Measurements from ENCODE around the gene INPP5F. TPM values are rescaled to one million over a fixed set of nuclear protein-coding genes. Genes with fewer than 3 reads are reported as not detected.
A peak's percentile ranks its signal among the peaks of the same experiment; 100 is the strongest.

Gene INPP5F
- total RNA-seq, 1 donor from 2014 or later = 36.8 TPM

DNA sequence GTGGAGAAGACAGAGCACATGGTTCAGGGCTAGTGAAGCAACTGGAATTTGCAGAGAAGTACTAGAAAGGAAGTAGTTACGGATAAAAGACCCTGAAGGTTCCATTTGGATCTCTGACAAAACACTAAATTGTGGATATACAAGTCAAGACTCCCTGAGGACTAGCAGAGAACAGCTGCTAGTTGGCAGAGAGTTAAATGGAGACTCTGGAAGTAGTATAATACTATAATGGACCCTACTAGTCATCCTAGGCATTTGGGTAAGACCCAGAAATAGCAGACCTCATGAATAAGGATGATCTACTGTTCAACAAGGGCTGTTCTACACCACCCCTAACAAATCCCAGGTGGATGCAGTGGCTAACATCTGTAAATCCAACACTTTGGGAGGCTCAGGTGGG lies 127.7 kb downstream of the INPP5F start:
- no peak for TF ChIP-seq CTCF (IDR thresholded peaks at IDR 0.05)
- H3K27me3 Mint-ChIP-seq (ENCODE audit: unreplicated experiment) = no peaks in the 10 kb centered on the region
- DNase-seq (ENCODE audit: extremely low spot score, unreplicated experiment) = no peak
- H3K27ac Mint-ChIP-seq (ENCODE audit: unreplicated experiment) = no peak overlapping the region
- H3K36me3 Mint-ChIP-seq (ENCODE audit: unreplicated experiment) = peaks cover 27% of the 10 kb centered on the region
- H3K9me3 Mint-ChIP-seq (ENCODE audit: unreplicated experiment) = no peaks in the 10 kb centered on the region
- no peak overlapping the region for H3K4me3 Mint-ChIP-seq (ENCODE audit: unreplicated experiment)
- peaks cover 18% of the 10 kb centered on the region for H3K4me1 Mint-ChIP-seq (ENCODE audit: unreplicated experiment)

GRCh38 chr10:119858063-119858462 lies 132.2 kb downstream of the INPP5F start:
- no peak for DNase-seq (ENCODE audit: extremely low spot score, unreplicated experiment)
- H3K27ac Mint-ChIP-seq (ENCODE audit: unreplicated experiment) = no peak overlapping the region
- TF ChIP-seq CTCF (IDR thresholded peaks at IDR 0.05) = no peak
- H3K36me3 Mint-ChIP-seq (ENCODE audit: unreplicated experiment) = peaks cover 14% of the 10 kb centered on the region
- H3K4me3 Mint-ChIP-seq (ENCODE audit: unreplicated experiment) = no peak overlapping the region
- H3K9me3 Mint-ChIP-seq (ENCODE audit: unreplicated experiment) = no peaks in the 10 kb centered on the region
- no peaks in the 10 kb centered on the region for H3K27me3 Mint-ChIP-seq (ENCODE audit: unreplicated experiment)
- H3K4me1 Mint-ChIP-seq (ENCODE audit: unreplicated experiment) = peaks cover 4% of the 10 kb centered on the region

DNA sequence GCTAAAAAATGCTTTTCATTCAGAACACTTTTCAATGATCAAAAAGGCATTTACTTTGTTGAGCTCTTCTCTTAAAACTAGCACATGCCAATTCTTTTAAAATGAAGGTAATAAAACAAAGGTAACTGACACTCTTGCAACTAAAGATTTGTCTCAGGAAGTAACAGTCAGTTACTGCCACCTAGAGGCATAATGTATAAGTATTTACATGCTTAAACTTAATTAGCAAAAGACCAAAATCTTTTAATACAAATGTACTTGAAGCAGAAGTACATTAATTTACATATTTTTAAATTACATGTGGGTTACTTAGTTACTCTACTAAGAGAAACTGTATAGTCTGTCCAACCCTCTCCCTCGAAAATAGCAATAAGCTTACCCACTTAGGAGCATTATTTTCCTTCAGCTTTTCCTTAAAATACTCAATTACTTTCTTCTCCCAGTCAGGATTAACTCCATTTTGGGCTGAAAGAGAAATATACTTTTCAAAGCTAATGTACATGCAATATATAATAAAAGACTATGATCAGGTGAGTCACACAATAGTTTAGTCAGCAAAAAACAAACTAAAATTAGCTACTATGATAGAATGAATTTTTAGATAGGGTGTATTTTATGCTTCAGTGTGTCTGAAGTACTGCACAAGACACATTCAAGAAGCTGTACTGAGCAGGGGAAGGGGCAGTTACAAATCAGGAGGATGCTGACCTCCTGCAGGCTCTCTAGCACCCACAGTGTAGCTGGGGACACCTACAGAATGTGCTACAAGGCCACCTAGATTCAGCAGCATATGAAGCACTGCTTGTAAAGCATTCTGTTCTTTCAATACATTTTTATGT lies 133.8 kb downstream of the INPP5F start:
- Mint-ChIP-seq H3K27me3 (ENCODE audit: unreplicated experiment) (no peaks in the 10 kb centered on the region), H3K27ac (ENCODE audit: unreplicated experiment) (peak overlapping the region; percentile 40), H3K4me3 (ENCODE audit: unreplicated experiment) (no peak overlapping the region), H3K4me1 (ENCODE audit: unreplicated experiment) (peaks cover 4% of the 10 kb centered on the region), H3K9me3 (ENCODE audit: unreplicated experiment) (peaks cover 3% of the 10 kb centered on the region), H3K36me3 (ENCODE audit: unreplicated experiment) (peaks cover 13% of the 10 kb centered on the region)
- TF ChIP-seq CTCF (IDR thresholded peaks at IDR 0.05) = peak; percentile 67
- no peak for DNase-seq (ENCODE audit: extremely low spot score, unreplicated experiment)

DNA sequence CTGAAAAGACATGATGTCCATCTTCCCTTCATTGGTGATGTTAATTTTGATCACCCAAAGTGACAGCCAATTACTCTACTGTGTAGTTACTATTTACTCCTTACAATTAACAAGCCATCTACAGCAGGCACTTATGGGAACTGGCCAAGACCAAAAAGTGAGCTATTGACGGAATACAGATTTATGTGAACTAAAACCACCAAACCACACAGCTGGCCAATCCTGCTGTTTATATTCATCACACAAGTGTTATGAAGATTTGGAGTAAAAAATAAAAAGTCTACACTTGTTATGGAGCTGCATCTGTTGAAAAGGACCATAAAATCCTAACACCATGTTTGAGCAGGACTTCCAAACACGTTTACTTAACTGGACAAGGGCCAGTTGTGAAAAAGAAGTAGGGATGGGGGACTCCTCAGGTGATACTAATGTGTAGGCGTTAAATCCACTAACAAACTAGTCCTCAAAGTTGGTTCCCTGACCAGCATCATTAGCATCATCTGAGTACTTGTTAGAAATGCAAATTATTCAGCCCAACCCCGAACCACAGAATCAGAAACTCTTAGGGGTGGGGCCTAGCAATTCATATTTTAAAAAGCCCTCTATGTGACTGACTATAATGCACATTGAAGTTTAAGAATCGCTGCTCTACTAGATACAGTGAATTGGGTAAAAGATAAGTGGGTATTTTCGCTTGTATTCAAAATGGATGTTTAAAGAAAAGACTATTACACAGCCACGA lies 135.2 kb downstream of the INPP5F start:
- TF ChIP-seq CTCF (IDR thresholded peaks at IDR 0.05) = no peak
- Mint-ChIP-seq H3K4me1 (ENCODE audit: unreplicated experiment) (peaks cover 4% of the 10 kb centered on the region), H3K4me3 (ENCODE audit: unreplicated experiment) (no peak overlapping the region)

GRCh38 chr10:119862524-119862923 lies 136.7 kb downstream of the INPP5F start:
- Mint-ChIP-seq H3K27ac (ENCODE audit: unreplicated experiment) (no peak overlapping the region), H3K4me1 (ENCODE audit: unreplicated experiment) (peaks cover 6% of the 10 kb centered on the region), H3K27me3 (ENCODE audit: unreplicated experiment) (no peaks in the 10 kb centered on the region), H3K9me3 (ENCODE audit: unreplicated experiment) (peaks cover 3% of the 10 kb centered on the region), H3K4me3 (ENCODE audit: unreplicated experiment) (no peak overlapping the region), H3K36me3 (ENCODE audit: unreplicated experiment) (peaks cover 6% of the 10 kb centered on the region)
- no peak for TF ChIP-seq CTCF (IDR thresholded peaks at IDR 0.05)
- no peak for DNase-seq (ENCODE audit: extremely low spot score, unreplicated experiment)

More for the DNA sequence above, 135.2 kb downstream of the INPP5F start:
- Mint-ChIP-seq H3K36me3 (ENCODE audit: unreplicated experiment) (peaks cover 9% of the 10 kb centered on the region), H3K9me3 (ENCODE audit: unreplicated experiment) (peaks cover 3% of the 10 kb centered on the region), H3K27me3 (ENCODE audit: unreplicated experiment) (no peaks in the 10 kb centered on the region), H3K27ac (ENCODE audit: unreplicated experiment) (no peak overlapping the region)
- DNase-seq (ENCODE audit: extremely low spot score, unreplicated experiment) = no peak
